ENCODE results near the gene NLRC5.

- TF ChIP-seq BHLHE40 (IDR thresholded peaks at IDR 0.05; ENCODE audit: borderline replicate concordance) = no peak
- no peak for TF ChIP-seq ELF4 (IDR thresholded peaks at IDR 0.05)
- TF ChIP-seq SUZ12 (IDR thresholded peaks at IDR 0.05) = no peak
- no peak for TF ChIP-seq CTBP1 (IDR thresholded peaks at IDR 0.05; ENCODE audit: borderline replicate concordance)
- no peak for TF ChIP-seq PKNOX1 (IDR thresholded peaks at IDR 0.05)
- no peak for TF ChIP-seq FOXK2 (IDR thresholded peaks at IDR 0.05)
Measured at GRCh38 chr16:57131351-57131970, 142.1 kb downstream of the NLRC5 start.
